GM12878 (cell line): ENCODE measurements around the gene PCP4L1. TPM values are rescaled to one million over a fixed set of nuclear protein-coding genes. Genes with fewer than 3 reads are reported as not detected.

Experiments used
- ATAC-seq: fragments of 200-7000 bp; cut with Tn5 transposase; 3 replicates; pipeline ENCODE4 v1.9.1; 2020; ENCODE audit warnings: mild to moderate bottlenecking, moderate library complexity
- BruUV-seq: library from RNA; stranded (reverse); fragments of 400-500 nt; replicated peaks from 2 replicates; lab custom pipeline; 2021; lab: Mats Ljungman, UMichigan
- CTCF ChIA-PET: fragments of 300-600 bp; sonication (Branson Sonifier 250); formaldehyde crosslinking; extraction: SDS; loops from one replicate; lab custom pipeline; 2021; ENCODE audit warnings: inconsistent platforms; lab: Yijun Ruan, JAX
- POLR2A ChIA-PET: fragments of 350-600 bp; formaldehyde crosslinking; extraction: SDS; loops from one replicate; lab custom pipeline; 2021; ENCODE audit warnings: inconsistent platforms; lab: Charles Lee
- RAD21 ChIA-PET: fragments of 300-600 bp; sonication (Branson Sonifier 250); formaldehyde crosslinking; loops from one replicate; lab custom pipeline; 2023; ENCODE audit warnings: antibody characterized with exemption; ENCODE audit not compliant: unreplicated experiment; lab: Charles Lee
- SMC1A ChIA-PET: fragments of 300-600 bp; sonication (Branson Sonifier 250); formaldehyde crosslinking; loops from one replicate; lab custom pipeline; 2023; ENCODE audit not compliant: unreplicated experiment, uncharacterized antibody; lab: Charles Lee
- DNase-seq: peaks from one replicate; pipeline ENCODE4 v3.0.0-alpha.2; 2011; ENCODE audit warnings: low read depth, low spot score
- FAIRE-seq: peaks from 3 replicates; lab custom pipeline; 2011; peaks lifted over from hg19 to GRCh38; lab: Jason Lieb, UNC
- H2AFZ ChIP-seq: 2 replicates; pipeline ENCODE4 v1.6.0; 2011; ENCODE audit warnings: low read depth, low read length, control low read depth; ENCODE audit not compliant: control insufficient read depth
- H3K27ac ChIP-seq: 2 replicates; pipeline ENCODE4 v1.5.1; 2011; ENCODE audit warnings: control low read depth; ENCODE audit not compliant: control insufficient read depth, insufficient read depth
- H3K27me3 ChIP-seq, 2 experiments: replicated peaks in 1 of 2; 2 replicates each; pipeline versions ENCODE4 v1.6.0 to v1.6.1; 2011; ENCODE audit warnings: low read length in 1 of 2; ENCODE audit not compliant: control insufficient read depth in 2 of 2, insufficient read depth in 2 of 2
- H3K36me3 ChIP-seq, 2 experiments: 2 replicates each; pipeline ENCODE4 v1.5.1; 2011; ENCODE audit warnings: low read length in 1 of 2; ENCODE audit not compliant: control insufficient read depth in 2 of 2, insufficient read depth in 2 of 2
- H3K4me1 ChIP-seq: 2 replicates; pipeline ENCODE4 v1.6.1; 2011; ENCODE audit warnings: mild to moderate bottlenecking, low read length, moderate library complexity, mixed read lengths; ENCODE audit not compliant: control insufficient read depth, insufficient read depth
- H3K4me2 ChIP-seq: 2 replicates; pipeline ENCODE4 v1.6.0; 2011; ENCODE audit warnings: control low read depth; ENCODE audit not compliant: control insufficient read depth, insufficient read depth
- H3K4me3 ChIP-seq: fragments of 200-600 bp; sonication (generic); 2 replicates; pipeline ENCODE4 v1.5.1; 2016
- H3K79me2 ChIP-seq: 2 replicates; pipeline ENCODE4 v1.6.0; 2011; ENCODE audit warnings: low read length; ENCODE audit not compliant: control insufficient read depth, insufficient read depth
- H3K9ac ChIP-seq: 2 replicates; pipeline ENCODE4 v1.8.0; 2011; ENCODE audit warnings: low read length, control low read depth, mixed read lengths; ENCODE audit not compliant: control insufficient read depth, insufficient read depth
- H3K9me3 ChIP-seq: replicated peaks from 3 replicates; pipeline ENCODE4 v1.5.1; 2011; ENCODE audit warnings: mild to moderate bottlenecking, low read length; ENCODE audit not compliant: control insufficient read depth, insufficient read depth
- H4K20me1 ChIP-seq: 2 replicates; pipeline ENCODE4 v1.6.0; 2011; ENCODE audit not compliant: control insufficient read depth, insufficient read depth
- BMI1 ChIP-seq: fragments of 450-650 bp; IDR thresholded peaks from 2 replicates; pipeline ENCODE4 v1.6.1; 2016; ENCODE audit warnings: mild to moderate bottlenecking, moderate library complexity, borderline replicate concordance
- GATAD2B ChIP-seq: fragments of 450-650 bp; conservative IDR thresholded peaks from 2 replicates; pipeline ENCODE4 v1.6.1; 2017; ENCODE audit warnings: low read depth, mild to moderate bottlenecking, moderate library complexity
- POLR2AphosphoS5 ChIP-seq: IDR thresholded peaks from 2 replicates; pipeline ENCODE4 v1.6.1; 2011; ENCODE audit warnings: mild to moderate bottlenecking, low read length, inconsistent platforms
- TARDBP ChIP-seq: IDR thresholded peaks from 2 replicates; pipeline ENCODE4 v1.6.1; 2016; ENCODE audit warnings: borderline replicate concordance
- WGBS: methylation state at CpG from one replicate; pipeline ENCODE4 v1.1.6; 2016; ENCODE audit warnings: low lambda C conversion rate; ENCODE audit not compliant: insufficient replicate concordance, insufficient coverage; ENCODE audit errors: missing lambda C conversion rate; 5-methylcytosine and 5-hydroxymethylcytosine counted together
- in situ Hi-C: fragments of 300-500 bp; cut with MboI; formaldehyde crosslinking; loops from 9 replicates; pipeline ENCODE4 v1.14.3; 2018; ENCODE audit warnings: mixed read lengths
- intact Hi-C: fragments of 100-400 bp; cut with micrococcal nuclease; formaldehyde crosslinking; loops from one replicate; pipeline ENCODE4 v1.14.2; 2022; ENCODE audit not compliant: unreplicated experiment
- polyA plus RNA-seq, 11 experiments: library from polyadenylated mRNA; depleted of rRNA in 4 of 11; unstranded in 6 of 11; stranded (reverse) in 5 of 11; fragments of >200 nt; fragmentation: Nextera tagmentation in 4 of 11; fragmentation: Illumina TruSeq in 1 of 11; extraction: Ambion mirVana in 4 of 11; extraction: Trizol in 1 of 11; gene quantifications; 1 replicate in 1 of 11; 2 replicates in 10 of 11; pipeline versions ENCODE4 v1.2.1 to v1.2.3, GENCODE V29; 2011 to 2016; ENCODE audit warnings: inconsistent platforms in 2 of 11, missing spikeins in 2 of 11, low read depth in 1 of 11
- total RNA-seq, 4 experiments: library from RNA; depleted of rRNA in 3 of 4; stranded (reverse); fragments of >200 nt in 3 of 4; fragmentation: Illumina TruSeq in 1 of 4; extraction: Trizol in 1 of 4; gene quantifications; 2 replicates each; pipeline versions ENCODE4 v1.2.1 to v1.2.3, GENCODE V29; 2013 to 2021
- TF ChIP-seq, protein P1 (sequence below): IDR thresholded peaks from 2 replicates; pipeline ENCODE4 v1.6.1; 2012; ENCODE audit warnings: mild to moderate bottlenecking, low read depth, low read length

The PCP4L1 gene
- total and polyA plus RNA-seq, 10 of the 15 experiments (the other 5 are each of a cell fraction or from before 2014, with no cell fraction given) = 1.0 to 5.2 (median 2.8) TPM

DNA sequence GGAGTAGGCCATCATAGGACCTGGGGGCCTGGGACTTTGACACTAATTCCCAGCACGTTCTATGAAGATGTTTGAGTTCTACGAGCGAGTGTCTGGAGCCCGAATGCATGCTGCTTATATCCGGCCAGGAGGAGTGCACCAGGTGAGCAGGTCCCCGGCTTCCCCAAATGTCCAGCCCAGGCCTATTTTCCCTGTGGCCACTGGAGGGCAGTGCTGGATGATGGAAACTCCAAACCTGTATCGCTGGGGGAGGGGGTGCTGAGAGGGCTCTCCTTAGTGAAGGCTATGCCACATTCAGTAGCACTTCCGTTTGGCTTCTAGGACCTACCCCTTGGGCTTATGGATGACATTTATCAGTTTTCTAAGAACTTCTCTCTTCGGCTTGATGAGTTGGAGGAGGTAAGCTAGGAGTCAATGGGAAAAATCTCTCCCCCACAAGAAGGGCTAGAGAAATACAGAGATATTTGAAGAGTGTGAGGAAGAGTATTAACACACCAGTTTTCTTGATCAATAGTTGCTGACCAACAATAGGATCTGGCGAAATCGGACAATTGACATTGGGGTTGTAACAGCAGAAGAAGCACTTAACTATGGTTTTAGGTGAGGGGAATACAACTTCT is 48.6 kb upstream of the PCP4L1 start (continued):
- TF ChIP-seq, protein P1, sequence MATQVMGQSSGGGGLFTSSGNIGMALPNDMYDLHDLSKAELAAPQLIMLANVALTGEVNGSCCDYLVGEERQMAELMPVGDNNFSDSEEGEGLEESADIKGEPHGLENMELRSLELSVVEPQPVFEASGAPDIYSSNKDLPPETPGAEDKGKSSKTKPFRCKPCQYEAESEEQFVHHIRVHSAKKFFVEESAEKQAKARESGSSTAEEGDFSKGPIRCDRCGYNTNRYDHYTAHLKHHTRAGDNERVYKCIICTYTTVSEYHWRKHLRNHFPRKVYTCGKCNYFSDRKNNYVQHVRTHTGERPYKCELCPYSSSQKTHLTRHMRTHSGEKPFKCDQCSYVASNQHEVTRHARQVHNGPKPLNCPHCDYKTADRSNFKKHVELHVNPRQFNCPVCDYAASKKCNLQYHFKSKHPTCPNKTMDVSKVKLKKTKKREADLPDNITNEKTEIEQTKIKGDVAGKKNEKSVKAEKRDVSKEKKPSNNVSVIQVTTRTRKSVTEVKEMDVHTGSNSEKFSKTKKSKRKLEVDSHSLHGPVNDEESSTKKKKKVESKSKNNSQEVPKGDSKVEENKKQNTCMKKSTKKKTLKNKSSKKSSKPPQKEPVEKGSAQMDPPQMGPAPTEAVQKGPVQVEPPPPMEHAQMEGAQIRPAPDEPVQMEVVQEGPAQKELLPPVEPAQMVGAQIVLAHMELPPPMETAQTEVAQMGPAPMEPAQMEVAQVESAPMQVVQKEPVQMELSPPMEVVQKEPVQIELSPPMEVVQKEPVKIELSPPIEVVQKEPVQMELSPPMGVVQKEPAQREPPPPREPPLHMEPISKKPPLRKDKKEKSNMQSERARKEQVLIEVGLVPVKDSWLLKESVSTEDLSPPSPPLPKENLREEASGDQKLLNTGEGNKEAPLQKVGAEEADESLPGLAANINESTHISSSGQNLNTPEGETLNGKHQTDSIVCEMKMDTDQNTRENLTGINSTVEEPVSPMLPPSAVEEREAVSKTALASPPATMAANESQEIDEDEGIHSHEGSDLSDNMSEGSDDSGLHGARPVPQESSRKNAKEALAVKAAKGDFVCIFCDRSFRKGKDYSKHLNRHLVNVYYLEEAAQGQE = no peak

DNA sequence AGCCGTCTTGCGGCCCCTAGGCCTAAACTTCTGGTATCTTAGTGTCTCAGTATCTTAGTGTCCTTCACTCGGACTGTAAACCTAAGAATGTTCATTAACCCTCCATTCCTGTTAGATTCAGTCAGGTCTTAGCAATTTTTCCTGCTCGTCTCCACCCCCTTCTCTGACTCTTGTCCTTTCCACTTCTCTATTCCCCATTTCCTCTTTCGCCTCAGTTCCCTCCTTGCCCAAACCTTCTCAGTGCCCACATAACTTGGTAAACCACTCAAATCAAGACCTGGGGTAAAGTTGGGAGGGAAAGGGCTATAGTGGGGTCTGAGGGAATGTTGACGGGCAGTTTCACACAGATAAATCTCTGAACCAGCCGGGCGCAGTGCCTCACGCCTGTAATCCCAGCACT is 44.2 kb upstream of the PCP4L1 start:
- H3K9ac ChIP-seq = no peak overlapping the region
- TF ChIP-seq POLR2AphosphoS5 (no peak), GATAD2B (no peak), TARDBP (no peak), BMI1 (no peak)
- TF ChIP-seq, all 136 proteins: peak for 0
- Histone ChIP-seq H3K4me2 (no peak overlapping the region), H3K27me3 (no peaks in the 10 kb centered on the region), H4K20me1 (no peaks in the 10 kb centered on the region), H3K79me2 (no peaks in the 10 kb centered on the region), H3K36me3 (peaks cover 10 to 29% of the 10 kb centered on the region in 2 experiments), H3K27ac (no peak overlapping the region), H3K4me3 (no peak overlapping the region), H3K9me3 (no peaks in the 10 kb centered on the region), H3K4me1 (peaks cover 21% of the 10 kb centered on the region), H2AFZ (no peak overlapping the region)
- ChIA-PET CTCF (interaction anchor here (5.0 to 17.1 kb wide), 2 partner anchors 7 to 12 kb away, joined by 58 to 385 read pairs; partner anchors contain the start of genes NDUFS2 and TOMM40L), RAD21 (no interaction called here), POLR2A (no interaction called here), SMC1A (interaction anchor here (4.4 kb wide), 1 partner anchor 10 kb away, joined by 53 read pairs; the partner anchor contains the start of genes APOA2 and TOMM40L)
- BruUV-seq = no TSS peak
- intact Hi-C loops (no loop called here), in situ Hi-C loops (no loop called here)
- no peak for ATAC-seq
- DNase-seq = no peak
- FAIRE-seq = no peak
- WGBS = over 99% methylated on average over 9 of the region's 9 CpGs
